ENCODE results near the gene POLR1G. TPM values are rescaled to one million over a fixed set of nuclear protein-coding genes. Genes with fewer than 3 reads are reported as not detected.

The POLR1G gene
- total and polyA plus RNA-seq, 9 of the 15 experiments (the other 6 are each of a cell fraction or from before 2014, with no cell fraction given), result 3.0 to 50.1 (median 27.4) TPM

- TF ChIP-seq MAFF (IDR thresholded peaks at IDR 0.05; ENCODE audit: low read length) (no peak), ZNF239 (CRISPR knock-in tag; IDR thresholded peaks at IDR 0.05) (no peak), ZNF3 (CRISPR knock-in tag; IDR thresholded peaks at IDR 0.05) (no peak), RAD51 (IDR thresholded peaks at IDR 0.05; ENCODE audit: borderline replicate concordance, low read depth) (no peak), PTTG1 (tag; IDR thresholded peaks at IDR 0.05; ENCODE audit: low read depth) (no peak), YY1 (IDR thresholded peaks at IDR 0.05; ENCODE audit: borderline replicate concordance in 1 of 3, control insufficient read depth in 1 of 3, extremely low read depth in 1 of 3, insufficient read depth in 3 of 3, insufficient read length in 1 of 3, insufficient replicate concordance in 2 of 3, low read depth in 1 of 3, low read length in 2 of 3) (peak in 1 of 3 experiments; percentile 37), PRPF4 (IDR thresholded peaks at IDR 0.05; ENCODE audit: insufficient read depth, low read depth, low read length, poor library complexity, severe bottlenecking) (no peak), PURB (CRISPR knock-in tag; IDR thresholded peaks at IDR 0.05; ENCODE audit: low read depth) (no peak), FOXP1 (CRISPR knock-in tag; IDR thresholded peaks at IDR 0.05) (no peak), SIN3B (IDR thresholded peaks at IDR 0.05; ENCODE audit: low read depth) (no peak), HNRNPLL (IDR thresholded peaks at IDR 0.05; ENCODE audit: low read depth, low read length, poor library complexity, severe bottlenecking) (no peak), RBM22 (IDR thresholded peaks at IDR 0.05; ENCODE audit: low read depth, low read length, poor library complexity, severe bottlenecking) (no peak), TRIM28 (IDR thresholded peaks at IDR 0.05) (no peak; the same call in 1 of the 2 replicates), ZNF778 (CRISPR knock-in tag; IDR thresholded peaks at IDR 0.05) (no peak), ARHGAP35 (IDR thresholded peaks at IDR 0.05; ENCODE audit: partially characterized antibody) (no peak), CHD4 (IDR thresholded peaks at IDR 0.05; ENCODE audit: insufficient read depth, insufficient replicate concordance, low read depth, low read length, poor library complexity, severe bottlenecking) (no peak)
- TF ChIP-seq, protein P1, sequence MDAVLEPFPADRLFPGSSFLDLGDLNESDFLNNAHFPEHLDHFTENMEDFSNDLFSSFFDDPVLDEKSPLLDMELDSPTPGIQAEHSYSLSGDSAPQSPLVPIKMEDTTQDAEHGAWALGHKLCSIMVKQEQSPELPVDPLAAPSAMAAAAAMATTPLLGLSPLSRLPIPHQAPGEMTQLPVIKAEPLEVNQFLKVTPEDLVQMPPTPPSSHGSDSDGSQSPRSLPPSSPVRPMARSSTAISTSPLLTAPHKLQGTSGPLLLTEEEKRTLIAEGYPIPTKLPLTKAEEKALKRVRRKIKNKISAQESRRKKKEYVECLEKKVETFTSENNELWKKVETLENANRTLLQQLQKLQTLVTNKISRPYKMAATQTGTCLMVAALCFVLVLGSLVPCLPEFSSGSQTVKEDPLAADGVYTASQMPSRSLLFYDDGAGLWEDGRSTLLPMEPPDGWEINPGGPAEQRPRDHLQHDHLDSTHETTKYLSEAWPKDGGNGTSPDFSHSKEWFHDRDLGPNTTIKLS (IDR thresholded peaks at IDR 0.05; ENCODE audit: borderline replicate concordance, low read depth), result no peak
- TF ChIP-seq, protein P2, sequence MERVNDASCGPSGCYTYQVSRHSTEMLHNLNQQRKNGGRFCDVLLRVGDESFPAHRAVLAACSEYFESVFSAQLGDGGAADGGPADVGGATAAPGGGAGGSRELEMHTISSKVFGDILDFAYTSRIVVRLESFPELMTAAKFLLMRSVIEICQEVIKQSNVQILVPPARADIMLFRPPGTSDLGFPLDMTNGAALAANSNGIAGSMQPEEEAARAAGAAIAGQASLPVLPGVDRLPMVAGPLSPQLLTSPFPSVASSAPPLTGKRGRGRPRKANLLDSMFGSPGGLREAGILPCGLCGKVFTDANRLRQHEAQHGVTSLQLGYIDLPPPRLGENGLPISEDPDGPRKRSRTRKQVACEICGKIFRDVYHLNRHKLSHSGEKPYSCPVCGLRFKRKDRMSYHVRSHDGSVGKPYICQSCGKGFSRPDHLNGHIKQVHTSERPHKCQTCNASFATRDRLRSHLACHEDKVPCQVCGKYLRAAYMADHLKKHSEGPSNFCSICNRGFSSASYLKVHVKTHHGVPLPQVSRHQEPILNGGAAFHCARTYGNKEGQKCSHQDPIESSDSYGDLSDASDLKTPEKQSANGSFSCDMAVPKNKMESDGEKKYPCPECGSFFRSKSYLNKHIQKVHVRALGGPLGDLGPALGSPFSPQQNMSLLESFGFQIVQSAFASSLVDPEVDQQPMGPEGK (CRISPR knock-in tag; IDR thresholded peaks at IDR 0.05; ENCODE audit: borderline replicate concordance), result no peak
- TF ChIP-seq, protein P3, sequence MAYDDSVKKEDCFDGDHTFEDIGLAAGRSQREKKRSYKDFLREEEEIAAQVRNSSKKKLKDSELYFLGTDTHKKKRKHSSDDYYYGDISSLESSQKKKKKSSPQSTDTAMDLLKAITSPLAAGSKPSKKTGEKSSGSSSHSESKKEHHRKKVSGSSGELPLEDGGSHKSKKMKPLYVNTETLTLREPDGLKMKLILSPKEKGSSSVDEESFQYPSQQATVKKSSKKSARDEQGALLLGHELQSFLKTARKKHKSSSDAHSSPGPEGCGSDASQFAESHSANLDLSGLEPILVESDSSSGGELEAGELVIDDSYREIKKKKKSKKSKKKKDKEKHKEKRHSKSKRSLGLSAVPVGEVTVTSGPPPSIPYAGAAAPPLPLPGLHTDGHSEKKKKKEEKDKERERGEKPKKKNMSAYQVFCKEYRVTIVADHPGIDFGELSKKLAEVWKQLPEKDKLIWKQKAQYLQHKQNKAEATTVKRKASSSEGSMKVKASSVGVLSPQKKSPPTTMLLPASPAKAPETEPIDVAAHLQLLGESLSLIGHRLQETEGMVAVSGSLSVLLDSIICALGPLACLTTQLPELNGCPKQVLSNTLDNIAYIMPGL (CRISPR knock-in tag; IDR thresholded peaks at IDR 0.05), result no peak
Measured at GRCh38 chr19:45424191-45425058, 18.0 kb downstream of the POLR1G start (continued).

Measured in K562 (cell line).